C4-2B (cell line): ENCODE measurements around the gene PREX1.

Experiments used
- ZFX ChIP-seq: fragments of 450-650 bp; IDR thresholded peaks from 2 replicates; pipeline ENCODE4 v1.6.1; 2017
- TF ChIP-seq, protein P1 (sequence below): fragments of 450-650 bp; conservative IDR thresholded peaks from 2 replicates; pipeline ENCODE4 v1.5.1; 2017; ENCODE audit warnings: mild to moderate bottlenecking

DNA sequence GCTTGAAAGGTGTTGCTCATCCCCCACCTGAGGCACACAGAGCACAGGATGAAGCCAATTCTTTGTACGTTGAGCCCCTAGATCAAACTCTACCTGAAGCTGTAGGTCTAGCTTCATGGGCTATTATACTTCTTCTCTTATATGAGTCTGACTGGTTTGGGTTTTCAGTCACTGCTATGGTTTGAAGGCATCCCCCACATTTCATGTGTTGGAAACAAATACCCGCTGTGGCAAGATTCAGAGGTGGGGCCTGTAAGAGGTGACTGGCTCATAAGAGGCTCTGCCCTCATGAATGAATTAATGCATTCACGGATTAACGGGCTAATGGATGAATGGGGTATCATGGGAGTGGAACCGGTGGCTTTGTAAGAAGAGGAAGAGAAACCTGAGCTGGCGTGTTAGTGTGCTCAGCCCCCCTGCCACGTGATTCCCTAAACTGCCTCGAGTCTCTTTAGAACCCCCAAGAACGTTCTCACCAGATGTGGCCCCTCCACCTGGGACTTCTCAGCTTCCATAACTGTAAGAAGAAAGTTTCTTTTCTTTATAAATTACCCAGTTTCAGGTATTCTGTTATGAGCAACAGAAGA lies 39.2 kb downstream of the PREX1 start:
- TF ChIP-seq, protein P1, sequence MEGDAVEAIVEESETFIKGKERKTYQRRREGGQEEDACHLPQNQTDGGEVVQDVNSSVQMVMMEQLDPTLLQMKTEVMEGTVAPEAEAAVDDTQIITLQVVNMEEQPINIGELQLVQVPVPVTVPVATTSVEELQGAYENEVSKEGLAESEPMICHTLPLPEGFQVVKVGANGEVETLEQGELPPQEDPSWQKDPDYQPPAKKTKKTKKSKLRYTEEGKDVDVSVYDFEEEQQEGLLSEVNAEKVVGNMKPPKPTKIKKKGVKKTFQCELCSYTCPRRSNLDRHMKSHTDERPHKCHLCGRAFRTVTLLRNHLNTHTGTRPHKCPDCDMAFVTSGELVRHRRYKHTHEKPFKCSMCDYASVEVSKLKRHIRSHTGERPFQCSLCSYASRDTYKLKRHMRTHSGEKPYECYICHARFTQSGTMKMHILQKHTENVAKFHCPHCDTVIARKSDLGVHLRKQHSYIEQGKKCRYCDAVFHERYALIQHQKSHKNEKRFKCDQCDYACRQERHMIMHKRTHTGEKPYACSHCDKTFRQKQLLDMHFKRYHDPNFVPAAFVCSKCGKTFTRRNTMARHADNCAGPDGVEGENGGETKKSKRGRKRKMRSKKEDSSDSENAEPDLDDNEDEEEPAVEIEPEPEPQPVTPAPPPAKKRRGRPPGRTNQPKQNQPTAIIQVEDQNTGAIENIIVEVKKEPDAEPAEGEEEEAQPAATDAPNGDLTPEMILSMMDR: no peak
- no peak for TF ChIP-seq ZFX
